LNCAP (cell line): ENCODE measurements around the gene IWS1.

Experiments used
- CTCF ChIP-seq: fragments of 450-650 bp; IDR thresholded peaks from 2 replicates; pipeline ENCODE4 v1.5.1; 2017; ENCODE audit warnings: mild to moderate bottlenecking

The IWS1 gene

GRCh38 chr2:127463155-127463991 is 62.9 kb downstream of the IWS1 start:
- TF ChIP-seq CTCF, result no peak

GRCh38 chr2:127462461-127462860 is 63.8 kb downstream of the IWS1 start:
- no peak for TF ChIP-seq CTCF

- no peak for TF ChIP-seq CTCF
Observed at GRCh38 chr2:127456960-127457359, 69.3 kb downstream of the IWS1 start.

GRCh38 chr2:127455566-127456493 is 70.5 kb downstream of the IWS1 start:
- no peak for TF ChIP-seq CTCF

GRCh38 chr2:127454595-127455565 is 71.4 kb downstream of the IWS1 start:
- TF ChIP-seq CTCF, result no peak

GRCh38 chr2:127453392-127454171 is 72.7 kb downstream of the IWS1 start:
- no peak for TF ChIP-seq CTCF
